ENCODE measurements around the gene SARDH.

Gene SARDH

DNA sequence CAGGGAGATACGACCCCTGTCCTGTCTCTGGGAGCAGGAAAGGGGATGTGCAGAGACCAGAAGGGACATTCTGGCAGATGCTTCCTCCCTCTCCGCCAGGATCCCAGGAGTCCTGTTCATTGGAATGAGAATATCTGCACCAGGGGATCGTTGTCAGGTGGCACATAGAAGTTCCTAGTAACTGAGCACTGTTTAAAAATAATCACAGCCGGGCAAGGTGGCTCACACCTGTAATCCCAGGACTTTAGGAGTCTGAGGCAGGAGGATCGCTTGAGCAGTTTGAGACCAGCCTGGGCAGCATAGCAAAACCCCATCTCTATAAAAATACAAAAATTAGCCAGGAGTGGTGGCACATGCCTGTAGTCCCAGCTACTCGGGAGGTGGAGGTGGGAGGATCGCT, 12.3 kb downstream of the SARDH start:
- Mint-ChIP-seq H3K9me3 (no peaks in the 10 kb centered on the region), H3K4me3 (no peak overlapping the region)

GRCh38 chr9:133718563-133719315, 19.4 kb downstream of the SARDH start:
- peaks cover 16% of the 10 kb centered on the region for H3K27me3 Mint-ChIP-seq (ENCODE audit: low read depth)
- peaks cover 10% of the 10 kb centered on the region for H3K36me3 Mint-ChIP-seq (ENCODE audit: low read depth)
- H3K9me3 Mint-ChIP-seq = peaks cover 3% of the 10 kb centered on the region
- TF ChIP-seq, protein P1, sequence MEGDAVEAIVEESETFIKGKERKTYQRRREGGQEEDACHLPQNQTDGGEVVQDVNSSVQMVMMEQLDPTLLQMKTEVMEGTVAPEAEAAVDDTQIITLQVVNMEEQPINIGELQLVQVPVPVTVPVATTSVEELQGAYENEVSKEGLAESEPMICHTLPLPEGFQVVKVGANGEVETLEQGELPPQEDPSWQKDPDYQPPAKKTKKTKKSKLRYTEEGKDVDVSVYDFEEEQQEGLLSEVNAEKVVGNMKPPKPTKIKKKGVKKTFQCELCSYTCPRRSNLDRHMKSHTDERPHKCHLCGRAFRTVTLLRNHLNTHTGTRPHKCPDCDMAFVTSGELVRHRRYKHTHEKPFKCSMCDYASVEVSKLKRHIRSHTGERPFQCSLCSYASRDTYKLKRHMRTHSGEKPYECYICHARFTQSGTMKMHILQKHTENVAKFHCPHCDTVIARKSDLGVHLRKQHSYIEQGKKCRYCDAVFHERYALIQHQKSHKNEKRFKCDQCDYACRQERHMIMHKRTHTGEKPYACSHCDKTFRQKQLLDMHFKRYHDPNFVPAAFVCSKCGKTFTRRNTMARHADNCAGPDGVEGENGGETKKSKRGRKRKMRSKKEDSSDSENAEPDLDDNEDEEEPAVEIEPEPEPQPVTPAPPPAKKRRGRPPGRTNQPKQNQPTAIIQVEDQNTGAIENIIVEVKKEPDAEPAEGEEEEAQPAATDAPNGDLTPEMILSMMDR (IDR thresholded peaks at IDR 0.05; ENCODE audit: unreplicated experiment in 3 of 3) = no peak
- H3K4me3 Mint-ChIP-seq = no peak overlapping the region
- no peak overlapping the region for H3K27ac Mint-ChIP-seq
- peaks cover 19% of the 10 kb centered on the region for H3K4me1 Mint-ChIP-seq

More for the DNA sequence above, 12.3 kb downstream of the SARDH start:
- H3K27ac Mint-ChIP-seq = no peak overlapping the region
- peaks cover 9% of the 10 kb centered on the region for H3K27me3 Mint-ChIP-seq (ENCODE audit: low read depth)
- H3K36me3 Mint-ChIP-seq (ENCODE audit: low read depth) = peaks cover 8% of the 10 kb centered on the region
- TF ChIP-seq, protein P1 (IDR thresholded peaks at IDR 0.05; ENCODE audit: unreplicated experiment in 3 of 3) = no peak
- no peaks in the 10 kb centered on the region for H3K4me1 Mint-ChIP-seq

GRCh38 chr9:133717113-133718031, 20.8 kb downstream of the SARDH start:
- Mint-ChIP-seq H3K36me3 (ENCODE audit: low read depth) (peaks cover 7% of the 10 kb centered on the region), H3K27ac (no peak overlapping the region), H3K27me3 (ENCODE audit: low read depth) (peaks cover 20% of the 10 kb centered on the region), H3K4me3 (no peak overlapping the region), H3K4me1 (peaks cover 19% of the 10 kb centered on the region), H3K9me3 (peaks cover 3% of the 10 kb centered on the region)
- TF ChIP-seq, protein P1 (IDR thresholded peaks at IDR 0.05; ENCODE audit: unreplicated experiment in 3 of 3) = no peak

- peaks cover 19% of the 10 kb centered on the region for H3K4me1 Mint-ChIP-seq
- H3K9me3 Mint-ChIP-seq = peaks cover 3% of the 10 kb centered on the region
- peaks cover 7% of the 10 kb centered on the region for H3K36me3 Mint-ChIP-seq (ENCODE audit: low read depth)
- no peak overlapping the region for H3K4me3 Mint-ChIP-seq
- H3K27ac Mint-ChIP-seq = no peak overlapping the region
- peaks cover 22% of the 10 kb centered on the region for H3K27me3 Mint-ChIP-seq (ENCODE audit: low read depth)
- TF ChIP-seq, protein P1 (IDR thresholded peaks at IDR 0.05; ENCODE audit: unreplicated experiment in 3 of 3) = no peak
Measured at GRCh38 chr9:133716564-133717112, 21.5 kb downstream of the SARDH start.

- TF ChIP-seq, protein P1 (IDR thresholded peaks at IDR 0.05; ENCODE audit: unreplicated experiment in 3 of 3) = peak; percentile 48 to 56 (median 49)
- H3K4me1 Mint-ChIP-seq = peaks cover 19% of the 10 kb centered on the region
- peaks cover 7% of the 10 kb centered on the region for H3K36me3 Mint-ChIP-seq (ENCODE audit: low read depth)
- no peak overlapping the region for H3K4me3 Mint-ChIP-seq
- H3K27me3 Mint-ChIP-seq (ENCODE audit: low read depth) = peaks cover 19% of the 10 kb centered on the region
- H3K27ac Mint-ChIP-seq = peak overlapping the region; percentile 57 to 74 (median 70)
- H3K9me3 Mint-ChIP-seq = peaks cover 3% of the 10 kb centered on the region
Measured at GRCh38 chr9:133715866-133716563, 22.1 kb downstream of the SARDH start.
